Measurements from ENCODE around the gene CLDN9.

The CLDN9 gene

GRCh38 chr16:3012828-3013420 is at the start of gene CLDN9:
Gene CLDN9 (plus strand): TSS chr16:3012923. CDS start chr16:3013363, 440 bp downstream.
- DNase-seq, result no peak

GRCh38 chr16:2963074-2963722 is 49.5 kb upstream of the CLDN9 start:
- DNase-seq, result no peak

GRCh38 chr16:2963723-2964474 is 48.8 kb upstream of the CLDN9 start, which contains the start of gene KREMEN2:
Gene KREMEN2 (plus strand): TSS chr16:2964275. CDS start chr16:2964521, 246 bp downstream.
- peak; percentile 66 for DNase-seq

- peak; percentile 45 for DNase-seq
These were observed 48.0 kb upstream of the CLDN9 start for GRCh38 chr16:2964475-2965336.

- no peak for DNase-seq
These were observed 46.5 kb upstream of the CLDN9 start for GRCh38 chr16:2966043-2966807.

- DNase-seq, result no peak
These were observed 45.9 kb upstream of the CLDN9 start for GRCh38 chr16:2966808-2967191.

- DNase-seq, result no peak
These were observed 45.5 kb upstream of the CLDN9 start for GRCh38 chr16:2967211-2967631.

- no peak for DNase-seq
These were observed 45.0 kb upstream of the CLDN9 start for GRCh38 chr16:2967721-2968161.

GRCh38 chr16:2968368-2968737 is 44.4 kb upstream of the CLDN9 start:
- DNase-seq, result peak; percentile 43

- DNase-seq, result peak; percentile 64
These were observed 43.8 kb upstream of the CLDN9 start, which contains the start of gene PAQR4 for GRCh38 chr16:2968738-2969544. Gene PAQR4 (plus strand): TSS chr16:2969348. CDS start chr16:2969675, 327 bp downstream.

- DNase-seq, result peak; percentile 41
These were observed 42.9 kb upstream of the CLDN9 start for GRCh38 chr16:2969545-2970521.

GRCh38 chr16:2970563-2970962 is 42.2 kb upstream of the CLDN9 start:
- DNase-seq, result no peak

GRCh38 chr16:2971134-2971984 is 41.4 kb upstream of the CLDN9 start:
- DNase-seq, result no peak

- no peak for DNase-seq
These were observed 40.5 kb upstream of the CLDN9 start for GRCh38 chr16:2971985-2972784.

- no peak for DNase-seq
These were observed 39.6 kb upstream of the CLDN9 start for GRCh38 chr16:2973093-2973492.

GRCh38 chr16:2973605-2974318 is 39.0 kb upstream of the CLDN9 start:
- no peak for DNase-seq

- no peak for DNase-seq
These were observed 38.2 kb upstream of the CLDN9 start for GRCh38 chr16:2974319-2975056.

Measured in NCI-H1694 (cell line).